Stomach (tissue), 4 donors: ENCODE measurements around the gene DPP6.

ENCODE experiments used
- CTCF ChIP-seq, 7 experiments: fragments of 450-650 bp in 4 of 7; fragments of 200-600 bp in 3 of 7; sonication (generic) in 3 of 7; IDR thresholded peaks; one replicate each; pipeline ENCODE4 v1.5.1; 2016 to 2019; ENCODE audit warnings: antibody characterized with exemption in 7 of 7, control low read depth in 2 of 7, mild to moderate bottlenecking in 1 of 7
- POLR2A ChIP-seq, 4 donors: fragments of 450-650 bp; IDR thresholded peaks; one replicate each; pipeline ENCODE4 v1.6.1; 2016; ENCODE audit warnings: antibody characterized with exemption in 4 of 4, control low read depth in 2 of 4, mild to moderate bottlenecking in 1 of 4, moderate library complexity in 1 of 4

- TF ChIP-seq POLR2A (IDR thresholded peaks at IDR 0.05) (no peak), CTCF (IDR thresholded peaks at IDR 0.05) (no peak)
Observed at GRCh38 chr7:154592388-154592787, 540.2 kb downstream of the DPP6 start.
